Caki2 (cell line): Measurements from ENCODE around the gene NF1. TPM values are rescaled to one million over a fixed set of nuclear protein-coding genes. Genes with fewer than 3 reads are reported as not detected.
"Not testable (repeated sequence)": the region's sequence is repeated elsewhere in the genome, so short reads cannot be mapped to it uniquely, and the experiment has no call there.

Experiments
- DNase-seq: peaks from one replicate; pipeline ENCODE4 v3.0.0-alpha.2; 2015; ENCODE audit warnings: low read depth
- in situ Hi-C: cut with HindIII; loops from 2 replicates; pipeline ENCODE4 v1.10.0; 2016; ENCODE audit warnings: low sequenced_read_pairs, low pct_unique_long_range_greater_than_20kb, mixed read lengths
- total RNA-seq: library from RNA; depleted of rRNA; stranded (reverse); fragments of >200 nt; shearing (Covaris generic); gene quantifications from 2 replicates; pipeline ENCODE4 v1.2.3, GENCODE V29; 2014; ENCODE audit warnings: low replicate concordance

NF1 gene
- total RNA-seq, 1 experiment from 2014 or later, result 15.5 TPM

DNA sequence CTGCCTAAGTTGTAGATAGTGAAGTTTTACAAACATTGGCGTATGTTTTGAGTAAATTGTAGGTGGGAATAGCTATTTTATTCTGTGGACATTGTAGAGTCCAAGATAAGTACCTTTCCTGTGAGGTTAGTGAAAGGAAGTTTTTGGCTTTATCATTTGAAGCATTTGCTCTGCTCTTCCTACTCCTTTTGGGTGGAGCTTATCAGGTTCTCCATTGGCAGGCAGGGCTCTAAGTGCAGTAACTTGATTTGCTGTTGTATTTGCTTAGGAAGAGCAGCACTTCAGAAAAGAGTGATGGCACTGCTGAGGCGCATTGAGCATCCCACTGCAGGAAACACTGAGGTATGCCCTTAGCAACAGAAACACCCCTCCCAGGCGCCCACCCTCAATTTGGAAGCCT is 132.2 kb downstream of the NF1 start:
- no peak for DNase-seq
- in situ Hi-C loops, result no loop called here

DNA sequence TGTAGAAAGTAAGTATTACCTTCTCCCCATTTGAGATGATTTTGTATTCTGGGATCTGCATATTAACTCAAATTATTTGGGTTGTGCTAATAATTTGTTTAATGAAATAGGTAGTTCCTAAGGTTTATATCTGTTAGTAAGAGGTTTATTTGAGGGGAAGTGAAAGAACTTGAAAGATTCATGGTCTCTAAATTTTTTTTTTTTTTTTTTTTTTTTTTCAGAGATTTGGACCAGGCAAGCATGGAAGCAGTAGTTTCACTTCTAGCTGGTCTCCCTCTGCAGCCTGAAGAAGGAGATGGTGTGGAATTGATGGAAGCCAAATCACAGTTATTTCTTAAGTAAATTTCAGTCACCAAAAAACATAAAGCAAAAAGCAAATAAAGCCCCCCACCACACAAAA is 137.1 kb downstream of the NF1 start:
- in situ Hi-C loops, result no loop called here
- no peak for DNase-seq

DNA sequence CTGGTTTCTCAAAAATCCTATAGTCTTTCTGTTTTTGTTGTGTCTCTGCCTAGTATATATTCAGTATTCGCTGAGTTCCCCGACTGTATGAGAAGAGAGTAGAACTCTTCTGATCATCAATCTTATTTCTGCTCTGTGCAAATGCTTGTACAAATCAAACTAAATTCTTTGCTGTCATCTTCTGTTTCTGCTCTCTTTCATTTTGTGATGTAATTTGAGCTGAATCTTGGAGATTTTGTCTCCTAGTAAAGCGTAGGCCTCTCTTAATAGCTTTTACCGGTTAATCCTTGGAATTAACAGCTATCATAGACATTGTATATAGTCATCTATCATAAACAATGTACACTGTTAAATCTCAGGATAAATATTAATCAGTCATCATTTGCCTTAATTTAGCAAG is 140.3 kb downstream of the NF1 start:
- in situ Hi-C loops, result no loop called here

DNA sequence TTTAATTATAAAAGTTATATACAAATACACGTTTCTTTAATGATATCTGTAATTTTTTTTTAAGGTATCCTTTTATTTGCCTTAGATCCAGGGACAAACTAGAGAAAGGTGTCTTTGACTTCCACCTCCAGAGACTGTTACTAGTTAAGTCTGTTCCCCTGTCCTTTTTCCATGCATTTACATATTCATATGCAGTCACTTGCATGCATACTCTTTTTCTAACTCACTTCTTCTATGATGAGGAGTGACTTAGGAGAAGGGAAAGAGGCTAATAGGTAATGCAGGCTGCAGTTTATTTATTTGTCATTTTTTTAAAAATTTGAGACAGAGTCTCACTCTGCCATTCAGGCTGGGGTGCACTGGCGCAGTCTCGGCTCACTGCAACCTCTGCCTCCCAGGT is 141.4 kb downstream of the NF1 start:
- in situ Hi-C loops, result no loop called here
- DNase-seq, result no peak

More for the DNA sequence above, 140.3 kb downstream of the NF1 start:
- no peak for DNase-seq

GRCh38 chr17:31236712-31237111 is 141.9 kb downstream of the NF1 start:
- in situ Hi-C loops, result no loop called here
- no peak for DNase-seq

GRCh38 chr17:31241116-31241515 is 146.3 kb downstream of the NF1 start:
- in situ Hi-C loops, result no loop called here
- no peak for DNase-seq

- DNase-seq, result peak; percentile 55
- in situ Hi-C loops, result no loop called here
Observed at GRCh38 chr17:31248986-31249834, 154.4 kb downstream of the NF1 start.

- no peak for DNase-seq
- in situ Hi-C loops, result no loop called here
Observed at GRCh38 chr17:31249835-31250141, 155.0 kb downstream of the NF1 start.

DNA sequence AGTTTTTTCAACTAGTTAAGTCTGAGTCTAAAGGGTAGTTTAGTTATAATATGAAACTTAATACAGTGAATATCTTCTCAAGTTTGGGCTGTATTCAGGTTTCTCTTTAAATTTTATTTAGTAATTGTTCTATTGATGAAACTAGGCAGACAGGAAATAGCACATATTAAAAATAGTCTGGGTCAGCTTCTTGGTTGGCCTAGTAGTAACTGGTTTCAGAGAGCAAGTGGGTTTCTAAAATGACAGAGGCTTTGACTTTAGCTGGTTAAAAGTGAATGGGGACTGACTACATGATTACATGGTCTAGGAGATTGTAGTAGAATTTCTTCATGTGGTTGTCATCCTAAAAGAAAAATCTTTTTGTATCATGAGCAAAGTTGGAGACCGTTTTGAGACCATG is 155.5 kb downstream of the NF1 start:
- DNase-seq, result no peak
- in situ Hi-C loops, result no loop called here

DNA sequence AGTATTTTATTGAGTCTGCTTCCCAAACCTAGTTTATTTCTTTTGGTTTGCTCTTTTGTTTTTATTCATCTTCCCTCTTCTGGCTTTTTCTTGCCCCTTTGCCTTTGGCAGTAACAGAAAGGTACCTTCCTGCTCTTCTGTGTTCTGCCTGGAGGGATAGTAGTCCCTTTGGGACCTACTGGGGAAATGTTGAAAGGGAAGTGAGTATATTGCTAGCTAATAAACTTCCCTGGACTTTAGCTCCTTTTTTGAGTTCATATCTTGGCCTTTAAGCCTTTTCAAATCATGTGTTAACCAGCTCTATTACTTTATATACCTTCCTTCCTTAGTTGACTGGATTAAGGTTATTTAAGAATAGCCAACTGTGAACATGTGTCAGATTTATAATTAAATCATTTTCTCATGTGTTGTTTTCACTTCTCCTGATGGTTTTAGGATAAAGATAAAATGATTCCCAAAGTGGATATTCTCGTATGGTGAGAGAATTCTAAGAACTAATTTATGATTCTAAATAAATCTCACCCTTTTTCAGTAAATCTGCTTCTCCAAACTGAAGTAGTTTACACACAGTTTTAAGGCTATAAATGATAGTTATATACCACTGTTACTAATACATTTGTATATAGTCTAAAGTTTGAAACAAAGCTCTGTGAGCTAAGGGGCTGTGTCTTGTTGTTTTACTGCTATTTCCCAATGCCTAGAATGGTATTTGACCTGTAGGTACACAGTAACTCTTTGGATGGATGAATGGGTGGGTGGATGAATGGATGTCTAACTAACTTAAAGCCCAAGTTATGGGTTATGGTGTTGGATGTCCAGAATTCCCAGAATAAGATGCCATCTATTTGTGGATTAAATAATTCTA is 156.6 kb downstream of the NF1 start:
- in situ Hi-C loops, result no loop called here
- DNase-seq, result no peak

GRCh38 chr17:31251970-31252328 is 157.2 kb downstream of the NF1 start:
- DNase-seq, result no peak
- in situ Hi-C loops, result no loop called here

- no peak for DNase-seq
- in situ Hi-C loops, result no loop called here
Observed at GRCh38 chr17:31252741-31253140, 158.0 kb downstream of the NF1 start.

GRCh38 chr17:31254654-31255053 is 159.9 kb downstream of the NF1 start:
- in situ Hi-C loops, result no loop called here
- no peak for DNase-seq

DNA sequence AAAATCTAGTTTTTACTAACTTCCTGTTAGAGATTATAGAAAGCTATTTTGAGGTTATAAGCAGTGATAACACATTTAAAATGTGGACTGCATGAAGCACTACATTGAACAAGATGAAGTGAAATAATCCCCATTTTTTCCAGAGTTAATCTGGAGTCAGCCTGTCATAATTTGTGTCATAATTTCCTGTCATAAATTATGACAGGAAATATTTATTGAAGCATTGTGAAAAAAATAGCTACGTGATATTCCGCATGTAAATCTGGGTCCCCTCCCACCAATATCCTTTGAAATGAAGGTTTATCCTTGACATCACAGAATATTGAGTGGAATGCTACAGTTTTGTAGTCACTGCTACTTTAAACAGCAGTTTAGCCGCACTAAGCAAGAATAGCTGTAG is 162.2 kb downstream of the NF1 start:
- in situ Hi-C loops, result no loop called here
- DNase-seq, result no peak

DNA sequence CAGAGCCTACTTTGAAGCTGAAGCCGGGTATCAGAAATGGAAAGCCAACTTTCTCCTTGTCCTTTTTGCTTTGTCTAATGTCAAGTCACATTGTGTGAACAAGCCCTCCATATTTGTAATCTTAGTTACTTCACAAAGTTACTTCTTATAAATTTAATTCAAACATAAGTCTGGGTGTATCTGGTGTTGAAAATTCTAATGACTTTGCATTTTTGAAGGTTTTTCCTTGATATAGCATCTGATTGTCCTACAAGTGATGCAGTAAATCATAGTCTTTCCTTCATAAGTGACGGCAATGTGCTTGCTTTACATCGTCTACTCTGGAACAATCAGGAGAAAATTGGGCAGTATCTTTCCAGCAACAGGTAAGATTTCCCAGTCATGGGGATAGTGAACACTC is 165.4 kb downstream of the NF1 start:
- no peak for DNase-seq
- in situ Hi-C loops, result no loop called here

DNA sequence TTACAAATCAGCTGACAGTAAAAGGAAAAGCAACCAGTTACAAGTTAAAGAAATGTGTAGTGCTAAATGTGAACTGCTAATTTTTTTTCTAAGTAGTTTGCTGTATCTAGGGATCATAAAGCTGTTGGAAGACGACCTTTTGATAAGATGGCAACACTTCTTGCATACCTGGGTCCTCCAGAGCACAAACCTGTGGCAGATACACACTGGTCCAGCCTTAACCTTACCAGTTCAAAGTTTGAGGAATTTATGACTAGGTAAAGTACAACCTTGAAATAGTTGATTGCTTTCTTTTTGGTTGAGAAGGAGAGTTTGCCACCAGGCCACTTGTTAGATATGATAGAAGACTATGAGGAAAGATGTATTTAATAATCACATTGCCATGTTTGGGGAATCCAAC is 166.8 kb downstream of the NF1 start:
- in situ Hi-C loops, result no loop called here
- DNase-seq, result no peak

- in situ Hi-C loops, DNase-seq: not testable (repeated sequence)
Observed at GRCh38 chr17:31262923-31263322, 168.1 kb downstream of the NF1 start.

DNA sequence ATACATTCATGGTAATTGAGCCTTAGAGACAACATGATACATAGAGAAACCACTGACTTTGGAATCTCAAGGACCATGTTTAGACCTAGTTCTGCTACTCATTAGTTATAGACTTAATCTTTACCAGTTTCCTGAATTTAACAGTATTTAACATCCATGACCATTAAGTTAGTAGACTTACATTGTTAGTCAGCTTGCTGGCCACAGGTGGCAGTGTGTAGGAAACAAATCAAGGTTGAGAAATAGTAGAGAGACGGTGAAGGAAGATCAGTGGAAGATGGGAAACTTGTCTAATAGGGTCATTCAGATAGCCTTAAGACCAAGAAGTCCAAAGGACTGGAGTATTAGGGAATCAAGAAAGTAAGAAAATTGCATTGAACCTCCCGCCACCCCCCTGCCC is 171.3 kb downstream of the NF1 start:
- in situ Hi-C loops, result no loop called here
- no peak for DNase-seq

- no peak for DNase-seq
- in situ Hi-C loops, result no loop called here
Observed at GRCh38 chr17:31269036-31269577, 174.3 kb downstream of the NF1 start.
